Dermis blood vessel endothelial cell (primary cell): Measurements from ENCODE around the gene BTBD9. TPM values are rescaled to one million over a fixed set of nuclear protein-coding genes. Genes with fewer than 3 reads are reported as not detected.

Source experiments
- DNase-seq: peaks from one replicate; pipeline ENCODE4 v3.0.0; 2010
- total RNA-seq: library from RNA; depleted of rRNA; stranded (reverse); fragments of >200 nt; gene quantifications from 2 replicates; pipeline ENCODE4 v1.2.3, GENCODE V29; 2014

The BTBD9 gene
- total RNA-seq, 1 donor from 2014 or later: 12.1 TPM

GRCh38 chr6:38423746-38424145 is 216.0 kb downstream of the BTBD9 start:
- DNase-seq: peak; percentile 37

- DNase-seq: peak; percentile 10
These were observed 219.5 kb downstream of the BTBD9 start for GRCh38 chr6:38420207-38420606.

- no peak for DNase-seq
These were observed 222.2 kb downstream of the BTBD9 start for GRCh38 chr6:38417521-38417920.

GRCh38 chr6:38415231-38416005 is 224.3 kb downstream of the BTBD9 start:
- no peak for DNase-seq

- DNase-seq: no peak
These were observed 226.5 kb downstream of the BTBD9 start for GRCh38 chr6:38413102-38413800.

- DNase-seq: no peak
These were observed 232.5 kb downstream of the BTBD9 start for GRCh38 chr6:38407192-38407591.

GRCh38 chr6:38406096-38406495 is 233.6 kb downstream of the BTBD9 start:
- no peak for DNase-seq

GRCh38 chr6:38404900-38405556 is 234.7 kb downstream of the BTBD9 start:
- peak; percentile 43 for DNase-seq

GRCh38 chr6:38404355-38404754 is 235.4 kb downstream of the BTBD9 start:
- peak; percentile 71 for DNase-seq

- DNase-seq: no peak
These were observed 236.2 kb downstream of the BTBD9 start for GRCh38 chr6:38403548-38403947.

GRCh38 chr6:38400764-38401163 is 239.0 kb downstream of the BTBD9 start:
- DNase-seq: no peak

GRCh38 chr6:38400101-38400500 is 239.6 kb downstream of the BTBD9 start:
- DNase-seq: no peak

- peak; percentile 17 for DNase-seq
These were observed 243.5 kb downstream of the BTBD9 start for GRCh38 chr6:38396209-38396608.

GRCh38 chr6:38393986-38394385 is 245.7 kb downstream of the BTBD9 start:
- peak; percentile 87 for DNase-seq

GRCh38 chr6:38391626-38392579 is 247.8 kb downstream of the BTBD9 start:
- peak; percentile 9 for DNase-seq

GRCh38 chr6:38391206-38391605 is 248.5 kb downstream of the BTBD9 start:
- peak; percentile 62 for DNase-seq

GRCh38 chr6:38389875-38390274 is 249.9 kb downstream of the BTBD9 start:
- DNase-seq: no peak

- DNase-seq: no peak
These were observed 251.8 kb downstream of the BTBD9 start for GRCh38 chr6:38387971-38388370.

- DNase-seq: no peak
These were observed 252.3 kb downstream of the BTBD9 start for GRCh38 chr6:38387461-38387860.

GRCh38 chr6:38378801-38379200 is 260.9 kb downstream of the BTBD9 start:
- no peak for DNase-seq

GRCh38 chr6:38375937-38376336 is 263.8 kb downstream of the BTBD9 start:
- DNase-seq: no peak

- DNase-seq: no peak
These were observed 264.4 kb downstream of the BTBD9 start for GRCh38 chr6:38375341-38375740.
